ENCODE measurements around the gene UBE2N. TPM values are rescaled to one million over a fixed set of nuclear protein-coding genes. Genes with fewer than 3 reads are reported as not detected.

UBE2N gene
- total RNA-seq (2012; rRNA removed): 76.8 and 89.8 TPM in 2 replicates

DNA sequence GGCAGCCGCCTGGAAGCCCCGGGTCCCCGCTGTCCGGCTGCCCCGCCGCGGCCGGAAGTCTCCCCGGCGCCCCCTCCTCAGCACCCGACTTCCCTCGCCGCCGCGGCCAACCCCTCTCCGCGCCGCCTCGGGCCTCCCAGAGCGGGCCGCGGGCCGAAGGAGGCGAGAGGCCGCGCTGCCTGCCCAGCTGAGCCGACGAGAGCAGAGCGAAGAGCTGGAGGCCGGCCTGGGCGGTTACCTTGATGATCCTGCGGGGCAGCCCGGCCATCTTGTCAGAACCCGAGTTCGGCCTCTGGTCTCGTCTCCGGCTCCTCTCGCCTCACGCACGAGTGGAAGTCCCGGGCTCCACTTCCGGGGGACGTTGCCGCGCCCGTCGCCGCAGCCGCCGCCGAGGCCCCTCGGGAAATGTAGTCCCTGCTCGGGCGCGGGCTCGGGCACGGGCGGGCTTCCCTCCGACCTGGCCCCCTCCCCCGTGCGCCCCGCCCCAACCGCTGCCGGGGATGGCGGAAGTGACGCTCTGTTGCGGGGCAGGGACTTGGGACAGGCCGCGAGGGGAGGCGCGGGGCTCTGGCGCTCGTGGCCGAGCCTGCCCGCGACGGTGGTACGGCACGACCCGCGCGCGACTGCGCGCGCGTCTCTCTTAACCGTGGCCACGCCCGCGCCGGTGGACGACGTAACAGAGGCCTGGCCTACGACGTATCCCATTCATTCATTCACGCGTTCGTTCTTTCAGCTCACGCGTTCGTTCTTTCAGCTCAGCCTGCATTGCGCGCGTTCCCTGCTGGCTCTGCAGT lies at the start of gene UBE2N:
Gene UBE2N, minus strand, starts transcription at position 331 of the 794 bp plus-strand sequence. Its CDS starts 63 bp downstream, at position 268.
- Histone ChIP-seq H3K4me2 (ENCODE audit: low read length) (peak within 1 kb of the TSS; percentile 91), H3K9ac (ENCODE audit: low read depth, low read length) (peak within 1 kb of the TSS; percentile 99), H3K4me1 (ENCODE audit: control insufficient read depth, insufficient read depth, low read length) (peaks cover 30% of the 10 kb centered on the region), H3K36me3 (ENCODE audit: insufficient read depth, low read length) (no peaks in the 10 kb centered on the region), H3K27me3 (ENCODE audit: control insufficient read depth, insufficient read depth, low read length) (no peaks in the 10 kb centered on the region), H3K9me3 (replicated peaks; ENCODE audit: low read length) (no peaks in the 10 kb centered on the region), H3K4me3 (ENCODE audit: low read length) (peak within 1 kb of the TSS; percentile 99)

GRCh38 chr12:93484315-93484981 lies 42.7 kb upstream of the UBE2N start:
- Histone ChIP-seq H3K4me2 (ENCODE audit: low read length) (no peak overlapping the region), H3K36me3 (ENCODE audit: insufficient read depth, low read length) (peaks cover 41% of the 10 kb centered on the region), H3K9me3 (replicated peaks; ENCODE audit: low read length) (no peaks in the 10 kb centered on the region), H3K4me1 (ENCODE audit: control insufficient read depth, insufficient read depth, low read length) (peaks cover 6% of the 10 kb centered on the region), H3K9ac (ENCODE audit: low read depth, low read length) (no peak overlapping the region), H3K27me3 (ENCODE audit: control insufficient read depth, insufficient read depth, low read length) (no peaks in the 10 kb centered on the region), H3K4me3 (ENCODE audit: low read length) (no peak overlapping the region)

GRCh38 chr12:93483151-93483807 lies 41.5 kb upstream of the UBE2N start:
- no peaks in the 10 kb centered on the region for H3K27me3 ChIP-seq (ENCODE audit: control insufficient read depth, insufficient read depth, low read length)
- H3K4me3 ChIP-seq (ENCODE audit: low read length): no peak overlapping the region
- H3K36me3 ChIP-seq (ENCODE audit: insufficient read depth, low read length): peaks cover 42% of the 10 kb centered on the region
- peaks cover 6% of the 10 kb centered on the region for H3K4me1 ChIP-seq (ENCODE audit: control insufficient read depth, insufficient read depth, low read length)
- no peak overlapping the region for H3K9ac ChIP-seq (ENCODE audit: low read depth, low read length)
- no peak overlapping the region for H3K4me2 ChIP-seq (ENCODE audit: low read length)
- no peaks in the 10 kb centered on the region for H3K9me3 ChIP-seq (replicated peaks; ENCODE audit: low read length)

- Histone ChIP-seq H3K9ac (ENCODE audit: low read depth, low read length) (no peak overlapping the region), H3K9me3 (replicated peaks; ENCODE audit: low read length) (no peaks in the 10 kb centered on the region), H3K27me3 (ENCODE audit: control insufficient read depth, insufficient read depth, low read length) (no peaks in the 10 kb centered on the region), H3K4me3 (ENCODE audit: low read length) (no peak overlapping the region), H3K4me1 (ENCODE audit: control insufficient read depth, insufficient read depth, low read length) (peaks cover 6% of the 10 kb centered on the region), H3K36me3 (ENCODE audit: insufficient read depth, low read length) (peaks cover 44% of the 10 kb centered on the region), H3K4me2 (ENCODE audit: low read length) (no peak overlapping the region)
Observed at GRCh38 chr12:93482721-93483120, 41.0 kb upstream of the UBE2N start.

GRCh38 chr12:93476555-93476954 lies 34.8 kb upstream of the UBE2N start:
- Histone ChIP-seq H3K36me3 (ENCODE audit: insufficient read depth, low read length) (peaks cover 41% of the 10 kb centered on the region), H3K9ac (ENCODE audit: low read depth, low read length) (no peak overlapping the region), H3K9me3 (replicated peaks; ENCODE audit: low read length) (no peaks in the 10 kb centered on the region), H3K4me1 (ENCODE audit: control insufficient read depth, insufficient read depth, low read length) (no peaks in the 10 kb centered on the region), H3K4me3 (ENCODE audit: low read length) (no peak overlapping the region), H3K27me3 (ENCODE audit: control insufficient read depth, insufficient read depth, low read length) (no peaks in the 10 kb centered on the region), H3K4me2 (ENCODE audit: low read length) (no peak overlapping the region)

GRCh38 chr12:93469386-93469785 lies 27.6 kb upstream of the UBE2N start:
- no peak overlapping the region for H3K9ac ChIP-seq (ENCODE audit: low read depth, low read length)
- H3K4me1 ChIP-seq (ENCODE audit: control insufficient read depth, insufficient read depth, low read length): peaks cover 10% of the 10 kb centered on the region
- no peaks in the 10 kb centered on the region for H3K27me3 ChIP-seq (ENCODE audit: control insufficient read depth, insufficient read depth, low read length)
- no peak overlapping the region for H3K4me3 ChIP-seq (ENCODE audit: low read length)
- no peaks in the 10 kb centered on the region for H3K9me3 ChIP-seq (replicated peaks; ENCODE audit: low read length)
- peaks cover 21% of the 10 kb centered on the region for H3K36me3 ChIP-seq (ENCODE audit: insufficient read depth, low read length)
- no peak overlapping the region for H3K4me2 ChIP-seq (ENCODE audit: low read length)

DNA sequence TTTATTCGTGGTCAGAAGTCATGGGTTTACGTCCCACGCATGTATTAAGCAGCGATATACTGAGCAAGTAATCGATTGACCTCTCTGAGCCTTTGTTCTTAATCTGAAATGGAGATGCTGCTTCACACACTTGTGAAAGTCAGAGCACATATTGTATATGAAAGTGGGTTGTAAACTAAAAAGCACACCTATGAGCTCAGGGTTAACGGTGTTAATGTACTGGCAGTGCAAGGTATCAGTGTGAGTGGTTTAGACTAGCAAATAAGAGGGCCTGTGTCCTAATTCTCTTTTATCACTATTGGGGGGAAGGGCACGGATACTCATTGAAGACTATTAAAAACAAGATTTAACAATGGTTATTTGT lies 26.2 kb upstream of the UBE2N start:
- H3K27me3 ChIP-seq (ENCODE audit: control insufficient read depth, insufficient read depth, low read length): no peaks in the 10 kb centered on the region
- H3K9me3 ChIP-seq (replicated peaks; ENCODE audit: low read length): no peaks in the 10 kb centered on the region
- peaks cover 18% of the 10 kb centered on the region for H3K36me3 ChIP-seq (ENCODE audit: insufficient read depth, low read length)
- peaks cover 10% of the 10 kb centered on the region for H3K4me1 ChIP-seq (ENCODE audit: control insufficient read depth, insufficient read depth, low read length)
- H3K4me3 ChIP-seq (ENCODE audit: low read length): peak overlapping the region; percentile 82
- peak overlapping the region; percentile 82 for H3K4me2 ChIP-seq (ENCODE audit: low read length)
- H3K9ac ChIP-seq (ENCODE audit: low read depth, low read length): peak overlapping the region; percentile 85

DNA sequence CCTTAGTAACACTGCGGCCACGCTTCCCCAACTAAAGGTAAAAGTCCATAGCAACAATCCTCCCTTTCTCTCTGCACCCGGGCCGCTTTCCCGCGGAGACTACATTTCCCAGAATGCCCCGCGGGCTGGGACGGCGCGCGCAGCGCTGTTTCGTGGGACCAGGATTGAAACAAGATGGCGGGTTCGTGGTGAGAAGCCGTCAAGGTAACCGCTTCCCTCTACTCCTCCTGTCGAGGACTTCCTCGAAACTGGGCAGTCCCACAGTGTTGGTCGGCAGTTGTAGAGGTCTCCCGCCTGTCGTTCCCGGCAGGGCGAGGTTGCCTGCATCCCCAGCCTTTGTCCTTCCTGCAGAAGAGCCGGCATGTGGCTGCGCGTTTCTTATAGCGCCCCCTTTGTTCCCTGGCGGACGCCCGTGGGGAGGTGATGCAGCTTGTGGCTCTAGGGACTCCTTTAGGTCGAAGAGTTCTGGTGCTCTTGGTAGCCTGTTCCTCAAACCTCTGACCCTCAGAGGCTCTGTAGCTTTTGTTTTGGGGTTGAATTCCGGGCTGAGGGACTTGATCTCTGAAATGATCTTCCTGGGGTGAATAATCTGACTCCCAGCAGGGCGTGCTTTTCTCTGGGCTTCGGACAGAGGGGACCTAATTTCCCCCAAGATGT lies 25.7 kb upstream of the UBE2N start, which contains the start of gene MRPL42:
Gene MRPL42, plus strand, starts transcription at position 164 of the 657 bp plus-strand sequence. CDS start 1,772 bp downstream, outside the sequence.
- Histone ChIP-seq H3K4me2 (ENCODE audit: low read length) (peak within 1 kb of the TSS; percentile 82), H3K27me3 (ENCODE audit: control insufficient read depth, insufficient read depth, low read length) (no peaks in the 10 kb centered on the region), H3K9ac (ENCODE audit: low read depth, low read length) (peak within 1 kb of the TSS; percentile 85), H3K36me3 (ENCODE audit: insufficient read depth, low read length) (peaks cover 15% of the 10 kb centered on the region), H3K4me3 (ENCODE audit: low read length) (peak within 1 kb of the TSS; percentile 82), H3K9me3 (replicated peaks; ENCODE audit: low read length) (no peaks in the 10 kb centered on the region), H3K4me1 (ENCODE audit: control insufficient read depth, insufficient read depth, low read length) (peaks cover 10% of the 10 kb centered on the region)

DNA sequence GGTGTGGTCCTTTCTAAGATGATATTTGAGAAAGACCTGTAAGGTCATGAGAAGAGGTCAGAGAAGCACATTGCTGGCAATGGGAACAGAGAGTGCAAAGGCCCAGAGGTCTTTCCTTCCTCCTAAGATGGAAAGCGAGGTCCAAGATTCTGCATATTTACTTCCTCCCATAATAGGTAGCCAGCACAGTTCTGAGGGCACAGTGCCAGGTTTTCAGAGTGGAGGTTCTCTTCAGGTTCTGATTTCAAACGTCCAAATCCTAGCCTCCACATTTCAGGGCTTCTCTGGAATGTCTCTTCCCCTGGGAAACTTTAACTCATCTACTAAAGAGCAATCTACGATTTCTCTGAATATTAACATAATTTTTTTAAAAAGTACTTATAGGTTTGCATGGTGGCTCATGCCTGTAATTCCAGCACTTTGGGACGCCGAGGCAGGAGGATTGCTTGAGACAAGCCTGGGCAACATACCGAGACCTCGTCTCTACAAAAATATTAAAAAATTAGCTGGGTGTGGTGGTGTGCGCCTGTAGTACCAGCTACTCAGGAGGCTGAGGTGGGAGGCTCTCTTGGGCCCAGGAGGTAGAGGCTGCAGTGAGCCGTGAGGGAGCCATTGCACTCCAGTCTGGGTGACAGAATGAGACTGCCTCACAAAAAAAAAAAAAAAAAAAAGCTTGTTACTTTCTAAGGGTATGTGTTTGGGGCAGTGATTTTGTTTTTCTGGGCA lies 25.0 kb upstream of the UBE2N start:
- peak overlapping the region; percentile 82 for H3K4me2 ChIP-seq (ENCODE audit: low read length)
- H3K4me3 ChIP-seq (ENCODE audit: low read length): peak overlapping the region; percentile 82
- H3K27me3 ChIP-seq (ENCODE audit: control insufficient read depth, insufficient read depth, low read length): no peaks in the 10 kb centered on the region
- H3K4me1 ChIP-seq (ENCODE audit: control insufficient read depth, insufficient read depth, low read length): peaks cover 10% of the 10 kb centered on the region
- peaks cover 12% of the 10 kb centered on the region for H3K36me3 ChIP-seq (ENCODE audit: insufficient read depth, low read length)
- no peaks in the 10 kb centered on the region for H3K9me3 ChIP-seq (replicated peaks; ENCODE audit: low read length)
- no peak overlapping the region for H3K9ac ChIP-seq (ENCODE audit: low read depth, low read length)

GRCh38 chr12:93465841-93466240 lies 24.1 kb upstream of the UBE2N start:
- Histone ChIP-seq H3K4me3 (ENCODE audit: low read length) (no peak overlapping the region), H3K4me1 (ENCODE audit: control insufficient read depth, insufficient read depth, low read length) (peaks cover 10% of the 10 kb centered on the region), H3K9ac (ENCODE audit: low read depth, low read length) (no peak overlapping the region), H3K4me2 (ENCODE audit: low read length) (no peak overlapping the region), H3K9me3 (replicated peaks; ENCODE audit: low read length) (no peaks in the 10 kb centered on the region), H3K27me3 (ENCODE audit: control insufficient read depth, insufficient read depth, low read length) (no peaks in the 10 kb centered on the region), H3K36me3 (ENCODE audit: insufficient read depth, low read length) (peaks cover 6% of the 10 kb centered on the region)

All from skeletal muscle satellite cell (primary cell).